Caco-2 (cell line): ENCODE measurements around the gene ADCY1. TPM values are rescaled to one million over a fixed set of nuclear protein-coding genes. Genes with fewer than 3 reads are reported as not detected.

Experiments used
- BruUV-seq: library from RNA; stranded (reverse); fragments of 400-500 nt; replicated peaks from 2 replicates; lab custom pipeline; 2021; lab: Mats Ljungman, UMichigan
- CTCF ChIA-PET: fragments of 300-600 bp; sonication (Branson Sonifier 250); formaldehyde crosslinking; loops from one replicate; lab custom pipeline; 2022; ENCODE audit warnings: antibody characterized with exemption; lab: Charles Lee
- POLR2A ChIA-PET: fragments of 300-600 bp; sonication (Branson Sonifier 250); formaldehyde crosslinking; loops from one replicate; lab custom pipeline; 2022; ENCODE audit warnings: antibody characterized with exemption; lab: Charles Lee
- DNase-seq, 2 experiments: peaks; one replicate each; pipeline versions ENCODE4 v3.0.0 to v3.0.0-alpha.2; 2020 to 2022
- H3K27me3 ChIP-seq: replicated peaks from 2 replicates; pipeline ENCODE4 v1.6.0; 2011; ENCODE audit warnings: low read length; ENCODE audit not compliant: control insufficient read depth, insufficient read depth
- H3K36me3 ChIP-seq: 2 replicates; pipeline ENCODE4 v1.5.1; 2011; ENCODE audit warnings: low read length; ENCODE audit not compliant: control insufficient read depth, insufficient read depth
- H3K4me1 ChIP-seq: fragments of 250-450 bp; sonication (Bioruptor Pico); 2 replicates; pipeline ENCODE4 v1.5.1; 2020; ENCODE audit warnings: mild to moderate bottlenecking
- H3K4me3 ChIP-seq: 2 replicates; pipeline ENCODE4 v1.5.1; 2011; ENCODE audit warnings: low read depth, mild to moderate bottlenecking, control low read depth, low read length
- H3K9me3 ChIP-seq: fragments of 250-450 bp; sonication (Bioruptor Pico); 2 replicates; pipeline ENCODE4 v1.5.1; 2020; ENCODE audit warnings: mild to moderate bottlenecking, moderate library complexity
- H3K27ac Mint-ChIP-seq: one replicate; pipeline ENCODE4 v1.8.0; 2022; ENCODE audit warnings: mixed read lengths; ENCODE audit not compliant: unreplicated experiment
- H3K27me3 Mint-ChIP-seq: one replicate; pipeline ENCODE4 v1.8.0; 2022; ENCODE audit warnings: mixed read lengths; ENCODE audit not compliant: insufficient read depth, unreplicated experiment
- H3K36me3 Mint-ChIP-seq: one replicate; pipeline ENCODE4 v1.8.0; 2022; ENCODE audit warnings: mild to moderate bottlenecking, mixed read lengths; ENCODE audit not compliant: insufficient read depth, unreplicated experiment
- H3K4me1 Mint-ChIP-seq: one replicate; pipeline ENCODE4 v1.8.0; 2022; ENCODE audit warnings: low read depth, mixed read lengths; ENCODE audit not compliant: unreplicated experiment
- H3K4me3 Mint-ChIP-seq: one replicate; pipeline ENCODE4 v1.8.0; 2022; ENCODE audit warnings: mild to moderate bottlenecking, moderate library complexity, mixed read lengths; ENCODE audit not compliant: unreplicated experiment
- H3K9me3 Mint-ChIP-seq: one replicate; pipeline ENCODE4 v1.8.0; 2022; ENCODE audit warnings: mixed read lengths; ENCODE audit not compliant: unreplicated experiment
- intact Hi-C: fragments of 100-400 bp; cut with micrococcal nuclease; formaldehyde crosslinking; loops from one replicate; pipeline ENCODE4 v1.10.0; 2022; ENCODE audit not compliant: unreplicated experiment
- total RNA-seq: library from RNA; stranded (reverse); gene quantifications from 2 replicates; pipeline ENCODE4 v1.2.3, GENCODE V29; 2022
- TF ChIP-seq, protein P1 (sequence below), 2 experiments: fragments of 200-600 bp in 1 of 2; IDR thresholded peaks; 1 replicate in 1 of 2; 2 replicates in 1 of 2; pipeline versions ENCODE4 v1.5.1 to v1.8.0; 2011 to 2022; ENCODE audit warnings: antibody characterized with exemption in 1 of 2, control low read depth in 1 of 2, inconsistent platforms in 1 of 2, low read depth in 1 of 2, low read length in 1 of 2, mild to moderate bottlenecking in 1 of 2, moderate library complexity in 1 of 2; ENCODE audit not compliant: insufficient read depth in 1 of 2, severe bottlenecking in 1 of 2, unreplicated experiment in 1 of 2

ADCY1 gene
- total RNA-seq, 1 experiment from 2014 or later: 2.9 TPM

DNA sequence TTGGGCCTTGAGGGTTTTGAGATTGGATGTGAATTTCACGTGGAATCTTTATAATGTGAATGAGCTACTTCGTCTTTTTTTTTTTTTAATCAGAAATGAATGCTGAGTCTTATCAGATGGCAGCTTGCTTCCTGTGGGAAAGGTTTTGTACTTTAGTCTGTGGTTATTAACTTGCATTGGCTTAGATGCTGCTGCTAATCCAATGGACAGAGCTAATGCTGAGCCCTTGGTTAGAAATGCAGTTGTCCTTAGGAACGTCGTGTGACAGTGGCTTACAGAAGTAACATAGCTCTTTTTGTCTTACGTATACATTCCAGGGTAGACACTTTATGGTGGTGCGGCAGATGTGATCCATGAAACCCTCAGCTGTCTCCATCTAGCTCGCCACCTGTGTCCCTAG lies 32.8 kb downstream of the ADCY1 start:
- Mint-ChIP-seq H3K27ac (no peak overlapping the region), H3K9me3 (peaks cover 34% of the 10 kb centered on the region), H3K27me3 (no peaks in the 10 kb centered on the region), H3K4me1 (no peaks in the 10 kb centered on the region), H3K36me3 (no peaks in the 10 kb centered on the region), H3K4me3 (no peak overlapping the region)
- no peaks in the 10 kb centered on the region for H3K36me3 ChIP-seq
- H3K27me3 ChIP-seq: no peaks in the 10 kb centered on the region
- H3K4me3 ChIP-seq: no peak overlapping the region
- no TSS peak for BruUV-seq
- intact Hi-C loops: no loop called here
- CTCF ChIA-PET: interaction anchor here (0.7 kb wide), 1 partner anchor 622 kb away, joined by 4 read pairs; no protein-coding TSS in a partner anchor
- H3K4me1 ChIP-seq: no peaks in the 10 kb centered on the region
- DNase-seq: no peak
- POLR2A ChIA-PET: no interaction called here
- TF ChIP-seq, protein P1, sequence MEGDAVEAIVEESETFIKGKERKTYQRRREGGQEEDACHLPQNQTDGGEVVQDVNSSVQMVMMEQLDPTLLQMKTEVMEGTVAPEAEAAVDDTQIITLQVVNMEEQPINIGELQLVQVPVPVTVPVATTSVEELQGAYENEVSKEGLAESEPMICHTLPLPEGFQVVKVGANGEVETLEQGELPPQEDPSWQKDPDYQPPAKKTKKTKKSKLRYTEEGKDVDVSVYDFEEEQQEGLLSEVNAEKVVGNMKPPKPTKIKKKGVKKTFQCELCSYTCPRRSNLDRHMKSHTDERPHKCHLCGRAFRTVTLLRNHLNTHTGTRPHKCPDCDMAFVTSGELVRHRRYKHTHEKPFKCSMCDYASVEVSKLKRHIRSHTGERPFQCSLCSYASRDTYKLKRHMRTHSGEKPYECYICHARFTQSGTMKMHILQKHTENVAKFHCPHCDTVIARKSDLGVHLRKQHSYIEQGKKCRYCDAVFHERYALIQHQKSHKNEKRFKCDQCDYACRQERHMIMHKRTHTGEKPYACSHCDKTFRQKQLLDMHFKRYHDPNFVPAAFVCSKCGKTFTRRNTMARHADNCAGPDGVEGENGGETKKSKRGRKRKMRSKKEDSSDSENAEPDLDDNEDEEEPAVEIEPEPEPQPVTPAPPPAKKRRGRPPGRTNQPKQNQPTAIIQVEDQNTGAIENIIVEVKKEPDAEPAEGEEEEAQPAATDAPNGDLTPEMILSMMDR (IDR thresholded peaks at IDR 0.05; ENCODE audit: insufficient read depth in 1 of 2, low read depth in 1 of 2, low read length in 1 of 2, severe bottlenecking in 1 of 2, unreplicated experiment in 1 of 2): no peak
- H3K9me3 ChIP-seq: peaks cover 13% of the 10 kb centered on the region; the same call in 1 of the 2 replicates

DNA sequence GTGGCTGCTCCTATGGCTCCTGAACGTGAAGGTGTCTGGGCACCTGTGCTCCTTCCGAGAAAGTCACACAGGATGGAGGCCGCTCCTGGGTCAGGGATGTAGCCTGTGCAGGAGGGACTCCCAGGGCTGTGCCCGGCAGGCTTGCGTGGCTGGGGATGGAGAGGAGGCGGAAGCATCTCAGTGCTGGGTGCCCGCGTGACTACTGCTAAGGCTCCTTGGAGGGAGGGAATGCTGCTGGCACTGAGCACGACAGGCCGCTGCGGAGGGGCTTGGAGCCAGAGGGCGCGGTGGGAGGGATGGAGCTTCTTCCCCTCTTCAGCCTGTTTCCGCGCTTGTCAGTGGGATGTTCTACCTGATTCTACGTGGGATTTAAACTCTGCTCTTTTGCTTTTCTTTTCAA lies 35.0 kb downstream of the ADCY1 start:
- H3K4me1 ChIP-seq: no peaks in the 10 kb centered on the region
- no peaks in the 10 kb centered on the region for H3K27me3 ChIP-seq
- H3K9me3 ChIP-seq: peaks cover 16% of the 10 kb centered on the region; the same call in 1 of the 2 replicates
- Mint-ChIP-seq H3K4me1 (no peaks in the 10 kb centered on the region), H3K36me3 (no peaks in the 10 kb centered on the region), H3K9me3 (peaks cover 48% of the 10 kb centered on the region), H3K27ac (no peak overlapping the region), H3K27me3 (no peaks in the 10 kb centered on the region), H3K4me3 (no peak overlapping the region)
- intact Hi-C loops: no loop called here
- BruUV-seq: no TSS peak
- H3K4me3 ChIP-seq: no peak overlapping the region
- DNase-seq: no peak
- TF ChIP-seq, protein P1 (IDR thresholded peaks at IDR 0.05; ENCODE audit: insufficient read depth in 1 of 2, low read depth in 1 of 2, low read length in 1 of 2, severe bottlenecking in 1 of 2, unreplicated experiment in 1 of 2): no peak
- no peaks in the 10 kb centered on the region for H3K36me3 ChIP-seq
- CTCF ChIA-PET: no interaction called here
- POLR2A ChIA-PET: no interaction called here

DNA sequence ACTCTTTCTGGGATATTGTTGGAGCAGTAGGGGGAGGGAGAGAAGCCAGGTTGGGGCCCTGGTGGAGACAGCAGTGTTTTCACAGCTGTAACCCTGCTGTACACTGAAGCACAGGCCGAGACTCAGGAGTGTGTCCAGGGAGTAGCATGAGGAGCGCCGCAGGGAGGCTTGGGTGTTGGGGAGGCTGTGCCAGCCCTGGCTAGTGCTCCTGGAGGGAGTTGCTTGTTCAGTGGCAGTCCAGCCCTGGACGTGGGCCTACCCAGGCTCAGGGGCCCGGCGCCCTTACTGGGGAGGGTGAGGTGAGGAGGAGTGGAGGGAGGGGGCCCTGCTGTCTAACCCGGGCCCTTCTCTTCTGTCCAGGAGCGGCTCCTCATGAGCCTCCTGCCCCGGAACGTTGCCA lies 35.9 kb downstream of the ADCY1 start:
- Histone ChIP-seq H3K4me3 (no peak overlapping the region), H3K4me1 (no peaks in the 10 kb centered on the region), H3K27me3 (no peaks in the 10 kb centered on the region), H3K9me3 (peaks cover 10% of the 10 kb centered on the region; the same call in 1 of the 2 replicates), H3K36me3 (no peaks in the 10 kb centered on the region)
- Mint-ChIP-seq H3K36me3 (no peaks in the 10 kb centered on the region), H3K9me3 (peaks cover 53% of the 10 kb centered on the region), H3K4me1 (no peaks in the 10 kb centered on the region), H3K4me3 (no peak overlapping the region), H3K27ac (no peak overlapping the region), H3K27me3 (no peaks in the 10 kb centered on the region)
- DNase-seq: no peak
- intact Hi-C loops: no loop called here
- ChIA-PET CTCF (no interaction called here), POLR2A (no interaction called here)
- TF ChIP-seq, protein P1 (IDR thresholded peaks at IDR 0.05; ENCODE audit: insufficient read depth in 1 of 2, low read depth in 1 of 2, low read length in 1 of 2, severe bottlenecking in 1 of 2, unreplicated experiment in 1 of 2): no peak
- BruUV-seq: no TSS peak
